Right lobe of liver (tissue), 6 donors: ENCODE data around the gene HGS. TPM values are rescaled to one million over a fixed set of nuclear protein-coding genes. Genes with fewer than 3 reads are reported as not detected.

Experiments
- ATAC-seq, 4 donors: fragments of 200-7000 bp; cut with Tn5 transposase; one replicate each; pipeline ENCODE4 v1.9.1; 2020; ENCODE audit warnings: mild to moderate bottlenecking in 4 of 4, moderate library complexity in 4 of 4
- DNase-seq, 3 donors: peaks; one replicate each; pipeline ENCODE4 v3.0.0-alpha.2; 2020
- H3K27ac ChIP-seq, 3 donors: fragments of 200-600 bp; one replicate each; pipeline ENCODE4 v1.8.0; 2022
- H3K27me3 ChIP-seq, 2 donors: fragments of 200-600 bp; one replicate each; pipeline ENCODE4 v1.8.0; 2022
- H3K36me3 ChIP-seq, 4 donors: fragments of 200-600 bp; sonication (generic) in 1 of 4; one replicate each; pipeline versions ENCODE4 v1.5.1 to v1.8.0; 2017 to 2022; ENCODE audit warnings: control low read depth in 1 of 4
- H3K4me1 ChIP-seq, 4 donors: fragments of 200-600 bp; sonication (generic) in 1 of 4; one replicate each; pipeline versions ENCODE4 v1.5.1 to v1.8.0; 2017 to 2022; ENCODE audit warnings: control low read depth in 1 of 4
- H3K4me3 ChIP-seq, 3 donors: fragments of 200-600 bp; one replicate each; pipeline ENCODE4 v1.8.0; 2022
- H3K9me3 ChIP-seq, 4 donors: fragments of 200-600 bp; sonication (generic) in 1 of 4; one replicate each; pipeline versions ENCODE4 v1.5.1 to v1.8.0; 2017 to 2022; ENCODE audit warnings: control low read depth in 1 of 4
- CTCF ChIP-seq, 4 donors: fragments of 200-600 bp in 3 of 4; fragments of 450-650 bp in 1 of 4; IDR thresholded peaks; one replicate each; pipeline versions ENCODE4 v1.5.1 to v1.8.0; 2016 to 2022; ENCODE audit warnings: antibody characterized with exemption in 4 of 4, mild to moderate bottlenecking in 2 of 4
- POLR2A ChIP-seq: fragments of 450-650 bp; IDR thresholded peaks from one replicate; pipeline ENCODE4 v1.6.1; 2017; ENCODE audit warnings: antibody characterized with exemption, mild to moderate bottlenecking
- whole genome bisulfite sequencing: methylation state at CpG from one replicate; pipeline ENCODE4 v1.1.6; 2018; ENCODE audit warnings: low coverage, low lambda C conversion rate; ENCODE audit not compliant: insufficient coverage; ENCODE audit errors: missing lambda C conversion rate; 5-methylcytosine and 5-hydroxymethylcytosine counted together
- intact Hi-C, 2 donors: fragments of 100-400 bp; cut with DNase I; formaldehyde crosslinking; loops; one replicate each; pipeline versions ENCODE4 v1.11.2 to v1.14.1; 2022
- total RNA-seq, 6 experiments: library from RNA; depleted of rRNA in 2 of 6; stranded (reverse); fragments of >200 nt in 2 of 6; fragmentation: NEBNext Ultra II Directional in 3 of 6; extraction: Animal tissue kit (Norgen Biotek cat#: 25700) in 3 of 6; gene quantifications; one replicate each; pipeline versions ENCODE4 v1.1.0 to v1.2.4, GENCODE V29; 2016 to 2023
- donor health status: DM: no; HTN: yes; CAD: no.
- donor health status: DM: no; HTN: no; CAD: no.
- donor health status: DM: no; HTN: no; CAD: no.
- donor health status: DM: no; HTN: yes; CAD: no.
- donor health status: DM: no; HTN: yes; CAD: no.

HGS gene
- total RNA-seq, 6 experiments from 2014 or later, result 30.6 to 46.3 (median 37.3) TPM

- intact Hi-C loops, result no loop called here
- no peaks in the 10 kb centered on the region for H3K9me3 ChIP-seq
- no peak overlapping the region for H3K4me3 ChIP-seq
- no peak for ATAC-seq
- H3K27ac ChIP-seq, result no peak overlapping the region
- no peak for TF ChIP-seq POLR2A
- TF ChIP-seq CTCF (IDR thresholded peaks at IDR 0.05), result no peak
- peaks cover 0 to 27% (median 11%) of the 10 kb centered on the region in 4 donors for H3K4me1 ChIP-seq
- no peak for DNase-seq
- H3K36me3 ChIP-seq, result no peaks in the 10 kb centered on the region
- no peaks in the 10 kb centered on the region for H3K27me3 ChIP-seq
- 61% methylated on average over 4 of the region's 4 CpGs for WGBS
Measured at GRCh38 chr17:81638683-81639082, 45.1 kb upstream of the HGS start.

GRCh38 chr17:81640011-81640410 lies 43.8 kb upstream of the HGS start:
- intact Hi-C loops, result no loop called here
- TF ChIP-seq POLR2A, result no peak
- no peak for TF ChIP-seq CTCF (IDR thresholded peaks at IDR 0.05)
- ATAC-seq (no peak), DNase-seq (no peak)
- WGBS, result 78% methylated on average over 4 of the region's 9 CpGs
- Histone ChIP-seq H3K27ac (no peak overlapping the region), H3K4me1 (peaks cover 0 to 14% (median 6%) of the 10 kb centered on the region in 4 donors), H3K27me3 (no peaks in the 10 kb centered on the region), H3K36me3 (no peaks in the 10 kb centered on the region), H3K4me3 (no peak overlapping the region), H3K9me3 (no peaks in the 10 kb centered on the region)

GRCh38 chr17:81641825-81642489 lies 41.9 kb upstream of the HGS start:
- intact Hi-C loops, result no loop called here
- no peak for ATAC-seq
- Histone ChIP-seq H3K27me3 (no peaks in the 10 kb centered on the region), H3K9me3 (no peaks in the 10 kb centered on the region), H3K4me1 (peaks cover 0 to 5% (median 0%) of the 10 kb centered on the region in 4 donors), H3K36me3 (no peaks in the 10 kb centered on the region), H3K4me3 (no peak overlapping the region), H3K27ac (no peak overlapping the region)
- 86% methylated on average over 1 of the region's 17 CpGs for WGBS
- no peak for TF ChIP-seq POLR2A
- no peak for DNase-seq

- Histone ChIP-seq H3K4me1 (no peaks in the 10 kb centered on the region), H3K27me3 (peaks cover 0 to 11% of the 10 kb centered on the region in 2 donors), H3K27ac (no peak overlapping the region), H3K9me3 (no peaks in the 10 kb centered on the region), H3K36me3 (no peaks in the 10 kb centered on the region), H3K4me3 (no peak overlapping the region)
- intact Hi-C loops, result no loop called here
- DNase-seq (no peak), ATAC-seq (peak in 1 of 4 donors; percentile 6)
- WGBS, result 90% methylated on average over 2 of the region's 15 CpGs
- TF ChIP-seq CTCF (IDR thresholded peaks at IDR 0.05), result no peak
- no peak for TF ChIP-seq POLR2A
Measured at GRCh38 chr17:81644496-81644895, 39.3 kb upstream of the HGS start.

- Histone ChIP-seq H3K4me3 (no peak overlapping the region), H3K36me3 (no peaks in the 10 kb centered on the region), H3K9me3 (no peaks in the 10 kb centered on the region), H3K27me3 (peaks cover 0 to 11% of the 10 kb centered on the region in 2 donors), H3K27ac (no peak overlapping the region), H3K4me1 (no peaks in the 10 kb centered on the region)
- ATAC-seq, result peak in 1 of 4 donors; percentile 28
- no peak for DNase-seq
- no peak for TF ChIP-seq POLR2A
- no peak for TF ChIP-seq CTCF (IDR thresholded peaks at IDR 0.05)
- 84% methylated on average over 5 of the region's 29 CpGs for WGBS
- intact Hi-C loops, result no loop called here
Measured at GRCh38 chr17:81644976-81645952, 38.5 kb upstream of the HGS start.
